ENCODE results near the gene CIB4. TPM values are rescaled to one million over a fixed set of nuclear protein-coding genes. Genes with fewer than 3 reads are reported as not detected.

The CIB4 gene
- total and polyA plus RNA-seq, 9 of the 15 experiments (the other 6 are each of a cell fraction or from before 2014, with no cell fraction given) = not detected

DNA sequence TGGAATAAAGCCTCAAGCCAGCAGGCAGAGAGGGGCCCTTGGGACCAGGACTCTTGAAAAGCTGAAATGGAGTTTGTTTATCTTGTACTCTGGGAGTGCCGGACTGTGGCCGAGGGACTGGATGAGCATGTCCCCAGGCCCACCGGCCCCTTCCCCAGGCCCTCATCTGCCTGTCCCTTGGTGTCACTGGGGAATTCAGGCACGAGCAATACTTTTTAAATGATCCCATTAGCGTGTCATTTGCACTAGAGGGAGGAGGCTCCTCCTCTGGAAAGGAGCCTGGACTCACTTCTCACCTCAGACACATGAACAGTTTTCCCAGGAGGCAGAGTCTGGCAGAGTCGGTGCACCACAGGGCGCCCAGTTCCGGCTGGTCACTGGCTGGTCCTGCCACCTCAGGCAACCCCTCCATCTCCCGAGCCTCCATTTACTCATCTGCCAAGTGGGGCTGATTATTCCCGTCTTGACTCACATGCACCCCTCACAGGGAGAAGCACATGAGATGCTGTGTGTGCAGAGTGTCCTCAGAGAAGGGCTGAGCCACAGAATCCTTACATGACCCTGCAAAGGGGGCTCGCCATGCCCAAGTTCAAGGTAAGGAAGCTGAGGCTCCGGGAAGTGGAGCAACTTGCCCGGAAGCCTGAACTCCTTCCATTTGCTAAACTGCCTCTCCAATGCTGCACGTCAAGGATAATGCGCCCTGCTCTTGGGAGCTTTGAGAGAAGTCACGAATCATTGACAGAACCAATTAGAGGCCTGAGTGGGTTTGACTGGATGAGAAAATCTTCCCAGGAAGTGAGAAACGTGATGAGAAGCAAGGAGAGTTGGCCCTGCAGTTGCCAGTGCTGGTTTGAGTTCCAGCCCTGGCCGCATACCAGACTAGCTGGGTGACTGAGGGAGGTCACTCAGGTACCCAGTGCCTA, 26.7 kb downstream of the CIB4 start (continued):
- TF ChIP-seq ZBTB49 (CRISPR knock-in tag; IDR thresholded peaks at IDR 0.05; ENCODE audit: borderline replicate concordance) (no peak), KDM2B (CRISPR knock-in tag; IDR thresholded peaks at IDR 0.05) (no peak), MCM7 (IDR thresholded peaks at IDR 0.05) (no peak)

GRCh38 chr2:26613241-26614215, 27.6 kb downstream of the CIB4 start:
- H3K79me2 ChIP-seq (ENCODE audit: control insufficient read depth, insufficient read depth, low read length) = no peaks in the 10 kb centered on the region
- H3K4me1 ChIP-seq (replicated peaks in 1 of 2; ENCODE audit: control insufficient read depth in 2 of 2, insufficient read depth in 2 of 2, low read length in 2 of 2) = peaks cover 0 to 6% of the 10 kb centered on the region in 2 experiments; a peak in 1 of 5 replicates
- no peak overlapping the region for H3K4me3 ChIP-seq
- WGBS (ENCODE audit: insufficient coverage, low coverage, missing lambda C conversion rate) = 4% methylated on average over 13 of the region's 13 CpGs
- H3K27ac ChIP-seq (ENCODE audit: extremely low read depth, low read depth, low read length) = no peak overlapping the region
- no peaks in the 10 kb centered on the region for H3K9me1 ChIP-seq (ENCODE audit: control insufficient read depth, insufficient read depth, low read length)
- in situ Hi-C loops (cut with MboI) = no loop called here
- ChIA-PET CTCF (ENCODE audit: low intra/inter-chr PET ratio) (no interaction called here), POLR2A (interaction anchor here (0.6 kb wide), 2 partner anchors 130 to 148 kb away, joined by 3 to 4 read pairs; no protein-coding TSS in a partner anchor)
- no peak overlapping the region; a peak in 1 of 4 replicates for H3K9ac ChIP-seq (ENCODE audit: insufficient read depth in 1 of 2, low read depth in 2 of 2, low read length in 2 of 2)
- intact Hi-C loops (cut with micrococcal nuclease) = no loop called here
- no peaks in the 10 kb centered on the region for H3K9me3 ChIP-seq (replicated peaks; ENCODE audit: control insufficient read depth, insufficient read depth, low read depth, low read length)
- H3K36me3 ChIP-seq (ENCODE audit: control insufficient read depth, insufficient read depth, low read length) = no peaks in the 10 kb centered on the region
- no peak for DNase-seq (ENCODE audit: extremely low read depth in 1 of 4, low spot score in 3 of 4)
- H3K27me3 ChIP-seq (ENCODE audit: control insufficient read depth in 2 of 2, insufficient read depth in 2 of 2, low read length in 2 of 2) = peaks cover 26 to 89% of the 10 kb centered on the region in 2 experiments; a peak in 4 of 5 replicates
- H3K4me2 ChIP-seq (ENCODE audit: insufficient read depth, low read length) = no peak overlapping the region
- no peak for FAIRE-seq
- no peak overlapping the region for H2AFZ ChIP-seq (ENCODE audit: low read depth, low read length)
- TF ChIP-seq THAP7 (CRISPR knock-in tag; IDR thresholded peaks at IDR 0.05) (no peak), NFYB (IDR thresholded peaks at IDR 0.05; ENCODE audit: extremely low read depth, insufficient read length) (no peak), ARID4B (CRISPR knock-in tag; IDR thresholded peaks at IDR 0.05) (no peak)
- TF ChIP-seq, protein P1, sequence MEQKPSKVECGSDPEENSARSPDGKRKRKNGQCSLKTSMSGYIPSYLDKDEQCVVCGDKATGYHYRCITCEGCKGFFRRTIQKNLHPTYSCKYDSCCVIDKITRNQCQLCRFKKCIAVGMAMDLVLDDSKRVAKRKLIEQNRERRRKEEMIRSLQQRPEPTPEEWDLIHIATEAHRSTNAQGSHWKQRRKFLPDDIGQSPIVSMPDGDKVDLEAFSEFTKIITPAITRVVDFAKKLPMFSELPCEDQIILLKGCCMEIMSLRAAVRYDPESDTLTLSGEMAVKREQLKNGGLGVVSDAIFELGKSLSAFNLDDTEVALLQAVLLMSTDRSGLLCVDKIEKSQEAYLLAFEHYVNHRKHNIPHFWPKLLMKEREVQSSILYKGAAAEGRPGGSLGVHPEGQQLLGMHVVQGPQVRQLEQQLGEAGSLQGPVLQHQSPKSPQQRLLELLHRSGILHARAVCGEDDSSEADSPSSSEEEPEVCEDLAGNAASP (IDR thresholded peaks at IDR 0.05) = no peak
- BruUV-seq (replicated peaks) = no TSS peak
- H4K20me1 ChIP-seq (replicated peaks; ENCODE audit: control insufficient read depth, insufficient read depth, low read length) = peaks cover 4% of the 10 kb centered on the region; the same call in 1 of the 2 replicates
- no peak; the same call in 1 of the 3 replicates for ATAC-seq
